Endothelial cell of umbilical vein (primary cell): ENCODE results near the gene RILPL1.

Experiments
- EZH2 ChIP-seq: IDR thresholded peaks from 2 replicates; pipeline ENCODE4 v1.6.1; 2012; ENCODE audit warnings: borderline replicate concordance, low read depth, mild to moderate bottlenecking, moderate library complexity, low read length, inconsistent platforms; ENCODE audit not compliant: severe bottlenecking
- FOS ChIP-seq: IDR thresholded peaks from 2 replicates; pipeline ENCODE4 v1.6.1; 2011; ENCODE audit warnings: mild to moderate bottlenecking, low read length, moderate library complexity, borderline replicate concordance; ENCODE audit not compliant: insufficient read depth
- MYC ChIP-seq: IDR thresholded peaks from one replicate; pipeline ENCODE4 v1.6.1; 2011; ENCODE audit warnings: mild to moderate bottlenecking, low read depth, low read length
- POLR2AphosphoS5 ChIP-seq: IDR thresholded peaks from 2 replicates; pipeline ENCODE4 v1.6.1; 2012; ENCODE audit warnings: low read depth, mild to moderate bottlenecking, control low read depth, low read length, moderate library complexity; ENCODE audit not compliant: insufficient read depth
- TF ChIP-seq, protein P1 (sequence below), 2 donors: IDR thresholded peaks; 1 replicate in 1 of 2; 2 replicates in 1 of 2; pipeline ENCODE4 v1.5.1; 2011; ENCODE audit warnings: low read length in 2 of 2, mild to moderate bottlenecking in 2 of 2, moderate library complexity in 2 of 2, control low read depth in 1 of 2, inconsistent platforms in 1 of 2, low read depth in 1 of 2; ENCODE audit not compliant: insufficient read depth in 1 of 2; ENCODE audit errors: extremely low read depth in 1 of 2

DNA sequence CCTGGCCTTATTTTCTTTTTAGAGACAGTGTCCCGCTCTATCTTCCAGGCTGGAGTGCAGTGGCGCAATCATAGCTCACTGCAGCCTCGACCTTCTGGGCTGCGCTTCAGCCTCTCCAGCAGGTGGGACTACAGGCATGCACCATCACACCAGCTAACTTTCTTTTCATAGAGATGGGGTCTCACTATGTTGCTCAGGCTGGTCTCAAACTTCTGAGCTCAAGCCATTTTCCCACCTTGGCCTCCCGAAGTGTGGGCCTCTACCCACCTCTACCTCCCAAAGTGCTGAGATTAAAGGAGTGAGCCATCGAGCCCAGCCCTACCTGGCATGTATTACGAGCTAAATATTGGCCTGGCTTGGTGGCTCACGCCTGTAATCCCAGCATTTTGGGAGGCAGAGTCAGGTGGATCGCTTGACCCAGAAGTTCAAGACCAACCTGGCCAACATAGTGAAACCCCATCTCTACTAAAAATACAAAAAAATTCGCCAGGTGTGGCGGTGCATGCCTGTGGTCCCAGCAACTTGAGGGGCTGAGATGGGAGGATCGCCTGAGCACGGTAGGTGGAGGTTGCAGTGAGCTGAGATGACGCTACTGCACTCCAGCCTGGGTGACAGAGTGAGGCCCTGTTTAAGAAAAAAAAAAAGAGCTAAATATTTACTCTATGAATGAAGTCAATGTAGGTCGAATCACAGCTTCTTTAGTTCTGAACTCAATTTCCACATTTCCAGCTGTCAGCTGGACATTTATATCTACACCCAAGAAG, 7.6 kb upstream of the RILPL1 start:
- TF ChIP-seq FOS (no peak), EZH2 (no peak), MYC (no peak), POLR2AphosphoS5 (no peak)
- TF ChIP-seq, protein P1, sequence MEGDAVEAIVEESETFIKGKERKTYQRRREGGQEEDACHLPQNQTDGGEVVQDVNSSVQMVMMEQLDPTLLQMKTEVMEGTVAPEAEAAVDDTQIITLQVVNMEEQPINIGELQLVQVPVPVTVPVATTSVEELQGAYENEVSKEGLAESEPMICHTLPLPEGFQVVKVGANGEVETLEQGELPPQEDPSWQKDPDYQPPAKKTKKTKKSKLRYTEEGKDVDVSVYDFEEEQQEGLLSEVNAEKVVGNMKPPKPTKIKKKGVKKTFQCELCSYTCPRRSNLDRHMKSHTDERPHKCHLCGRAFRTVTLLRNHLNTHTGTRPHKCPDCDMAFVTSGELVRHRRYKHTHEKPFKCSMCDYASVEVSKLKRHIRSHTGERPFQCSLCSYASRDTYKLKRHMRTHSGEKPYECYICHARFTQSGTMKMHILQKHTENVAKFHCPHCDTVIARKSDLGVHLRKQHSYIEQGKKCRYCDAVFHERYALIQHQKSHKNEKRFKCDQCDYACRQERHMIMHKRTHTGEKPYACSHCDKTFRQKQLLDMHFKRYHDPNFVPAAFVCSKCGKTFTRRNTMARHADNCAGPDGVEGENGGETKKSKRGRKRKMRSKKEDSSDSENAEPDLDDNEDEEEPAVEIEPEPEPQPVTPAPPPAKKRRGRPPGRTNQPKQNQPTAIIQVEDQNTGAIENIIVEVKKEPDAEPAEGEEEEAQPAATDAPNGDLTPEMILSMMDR (IDR thresholded peaks at IDR 0.05; ENCODE audit: extremely low read depth in 1 of 2, insufficient read depth in 1 of 2, low read depth in 1 of 2, low read length in 2 of 2), result no peak
